BE2C (cell line): ENCODE data around the gene C1orf53.

Experiments
- DNase-seq: peaks from one replicate; pipeline ENCODE4 v3.0.0-alpha.2; 2020
- H3K27me3 ChIP-seq: fragments of 250-450 bp; sonication (Bioruptor Pico); 2 replicates; pipeline ENCODE4 v1.5.1; 2020; ENCODE audit warnings: mild to moderate bottlenecking
- H3K36me3 ChIP-seq: fragments of 250-450 bp; sonication (Bioruptor Pico); 2 replicates; pipeline ENCODE4 v1.5.1; 2020; ENCODE audit warnings: mild to moderate bottlenecking
- H3K4me1 ChIP-seq: fragments of 250-450 bp; sonication (Bioruptor Pico); 2 replicates; pipeline ENCODE4 v1.5.1; 2020
- H3K4me3 ChIP-seq: 2 replicates; pipeline ENCODE4 v1.5.1; 2011; ENCODE audit warnings: low read depth, low read length
- H3K9me3 ChIP-seq: fragments of 250-450 bp; sonication (Bioruptor Pico); 2 replicates; pipeline ENCODE4 v1.5.1; 2020
- CTCF ChIP-seq: IDR thresholded peaks from 2 replicates; pipeline ENCODE4 v1.5.1; 2012; ENCODE audit warnings: mild to moderate bottlenecking, low read depth, low read length

The C1orf53 gene

DNA sequence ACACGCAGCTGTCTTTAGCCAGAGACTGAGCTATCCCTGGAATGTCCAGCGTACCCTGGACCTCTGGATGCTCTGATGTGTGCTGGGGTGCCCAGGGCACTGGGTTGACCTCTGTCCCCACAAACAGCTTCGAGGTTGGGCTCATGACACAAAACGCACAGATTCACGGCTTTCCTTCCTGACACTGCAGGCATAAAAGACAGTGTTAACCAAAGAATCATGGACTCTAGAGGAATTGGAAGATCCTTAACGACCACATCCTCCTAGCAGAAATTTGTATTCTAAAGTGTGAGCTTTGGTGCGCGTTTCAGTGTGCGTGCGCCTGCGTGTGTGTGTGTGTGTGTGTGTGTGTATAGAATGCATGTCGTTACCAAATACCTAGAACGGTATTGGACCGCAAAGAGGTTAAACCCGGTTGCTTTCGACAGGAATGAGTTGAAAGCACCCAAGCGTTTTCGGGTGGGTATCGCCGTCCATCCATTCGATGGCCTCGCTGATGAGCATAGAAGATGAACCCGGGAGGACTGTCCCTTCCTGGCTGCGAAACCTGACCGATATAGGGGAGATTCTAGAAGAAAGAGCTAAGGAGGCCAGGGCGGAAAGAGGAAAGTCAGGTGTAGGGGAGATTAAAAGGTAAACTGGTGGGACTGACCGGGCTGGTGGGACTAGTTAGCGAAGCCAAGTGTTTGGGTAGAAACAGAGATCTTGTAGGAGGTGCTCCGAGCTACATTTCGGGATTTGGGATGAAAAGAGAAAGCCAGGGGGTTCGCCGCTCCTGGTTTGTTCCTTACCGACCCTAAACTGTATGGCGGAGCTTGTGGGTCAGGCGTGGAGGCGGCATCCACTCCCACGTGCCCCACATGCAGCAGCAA is 7.9 kb downstream of the C1orf53 start:
- no peaks in the 10 kb centered on the region; the same call in 1 of the 2 replicates for H3K4me1 ChIP-seq
- H3K9me3 ChIP-seq, result no peaks in the 10 kb centered on the region
- H3K36me3 ChIP-seq, result no peaks in the 10 kb centered on the region
- TF ChIP-seq CTCF, result no peak
- peaks cover 47% of the 10 kb centered on the region for H3K27me3 ChIP-seq
- DNase-seq, result no peak
- H3K4me3 ChIP-seq, result no peak overlapping the region; the same call in 1 of the 2 replicates

GRCh38 chr1:197911111-197911856 is 8.9 kb downstream of the C1orf53 start:
- peak; percentile 42 for DNase-seq
- peak overlapping the region; percentile 67 for H3K4me3 ChIP-seq
- TF ChIP-seq CTCF, result no peak

DNA sequence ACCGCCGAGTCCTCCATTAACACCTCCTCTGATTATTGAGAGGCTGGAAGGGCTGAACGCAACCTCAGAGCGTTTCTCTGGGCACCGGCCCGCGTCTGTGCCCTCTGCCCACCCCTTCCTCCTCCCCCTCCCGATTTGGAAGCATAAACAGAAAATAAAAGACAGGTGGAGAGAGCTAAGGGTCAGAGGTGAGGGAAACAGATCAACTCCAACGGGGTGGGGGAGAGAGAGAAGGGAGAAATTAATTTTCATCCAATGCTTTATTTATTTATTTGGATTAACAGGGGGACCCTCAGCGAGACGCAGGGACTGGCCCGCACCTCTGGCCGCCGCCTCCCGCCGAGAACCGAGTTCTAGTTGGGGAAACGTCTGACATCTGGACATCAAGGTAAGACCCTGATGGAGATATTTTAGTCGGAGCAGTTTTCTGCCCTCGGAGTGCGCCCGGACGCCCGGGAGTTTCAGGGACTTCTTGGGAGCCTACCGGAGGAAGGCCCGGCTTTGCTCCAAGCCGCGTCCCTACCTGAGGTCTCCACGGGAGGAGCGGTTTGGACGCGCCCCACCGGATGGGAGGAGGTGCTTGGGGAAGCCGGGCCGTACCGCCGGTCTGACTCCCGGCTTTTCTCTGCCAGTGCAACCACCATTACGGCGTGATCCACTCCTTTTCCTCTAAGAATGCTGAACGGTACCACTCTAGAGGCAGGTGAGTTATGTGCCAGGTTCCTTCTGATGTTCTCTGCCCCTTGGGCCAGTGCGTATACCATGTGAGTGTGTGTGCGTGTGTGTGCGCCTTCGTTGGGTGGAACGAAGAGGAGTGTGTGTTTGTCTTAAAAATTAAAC is 9.6 kb downstream of the C1orf53 start:
- Histone ChIP-seq H3K9me3 (no peaks in the 10 kb centered on the region), H3K4me3 (peak overlapping the region; percentile 67), H3K4me1 (no peaks in the 10 kb centered on the region; the same call in 1 of the 2 replicates), H3K36me3 (no peaks in the 10 kb centered on the region), H3K27me3 (peaks cover 47% of the 10 kb centered on the region)
- DNase-seq, result no peak
- TF ChIP-seq CTCF, result no peak

More at GRCh38 chr1:197911111-197911856, 8.9 kb downstream of the C1orf53 start:
- Histone ChIP-seq H3K9me3 (no peaks in the 10 kb centered on the region), H3K36me3 (no peaks in the 10 kb centered on the region), H3K4me1 (no peaks in the 10 kb centered on the region; the same call in 1 of the 2 replicates), H3K27me3 (peaks cover 47% of the 10 kb centered on the region)

DNA sequence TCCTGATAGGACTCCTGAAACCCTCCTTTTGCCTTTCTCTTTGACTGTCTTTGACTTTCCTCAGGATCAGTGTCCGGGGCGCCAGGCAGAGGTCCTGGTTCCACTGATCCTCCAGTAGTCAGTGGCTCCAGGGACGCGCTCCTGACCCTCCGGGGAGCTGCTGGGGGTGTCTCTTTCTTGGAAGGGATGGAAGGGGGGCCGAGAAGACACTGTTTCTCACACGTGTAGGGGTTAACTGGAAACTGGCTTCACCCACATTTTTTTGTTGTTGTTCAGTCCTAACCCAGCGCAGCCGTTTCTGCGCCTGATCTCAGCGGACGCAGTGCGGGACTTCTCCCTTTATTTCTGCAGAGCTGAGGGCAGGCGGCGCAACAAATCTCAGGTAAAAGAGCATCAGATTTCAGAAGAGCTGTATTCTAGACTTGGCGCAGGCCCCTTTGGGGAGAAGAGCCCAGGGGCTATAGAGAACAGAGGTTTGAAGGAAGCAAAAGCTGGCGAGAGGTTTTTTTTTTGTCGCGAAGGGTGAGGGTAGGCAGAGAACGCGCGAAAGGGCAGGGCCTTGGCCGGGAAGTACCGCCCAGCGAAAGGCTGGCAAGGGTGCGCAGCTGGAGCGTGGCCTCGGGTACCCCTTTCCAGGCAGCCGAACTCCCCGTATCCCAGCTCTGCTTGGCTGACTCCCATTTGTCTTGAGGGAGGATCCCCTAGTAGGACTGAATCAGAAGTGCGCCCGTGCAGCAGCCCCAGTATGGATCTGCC is 10.5 kb downstream of the C1orf53 start:
- no peak for DNase-seq
- Histone ChIP-seq H3K36me3 (no peaks in the 10 kb centered on the region), H3K4me3 (peak overlapping the region; percentile 67), H3K9me3 (no peaks in the 10 kb centered on the region), H3K4me1 (no peaks in the 10 kb centered on the region; the same call in 1 of the 2 replicates), H3K27me3 (peaks cover 47% of the 10 kb centered on the region)
- TF ChIP-seq CTCF, result no peak

GRCh38 chr1:197913495-197914276 is 11.3 kb downstream of the C1orf53 start:
- Histone ChIP-seq H3K4me3 (no peak overlapping the region), H3K9me3 (no peaks in the 10 kb centered on the region), H3K36me3 (no peaks in the 10 kb centered on the region), H3K27me3 (peaks cover 43% of the 10 kb centered on the region), H3K4me1 (no peaks in the 10 kb centered on the region; the same call in 1 of the 2 replicates)
- TF ChIP-seq CTCF, result no peak
- no peak for DNase-seq
